ENCODE results near the gene MATN3. TPM values are rescaled to one million over a fixed set of nuclear protein-coding genes. Genes with fewer than 3 reads are reported as not detected.

Gene MATN3
- total RNA-seq, 1 donor from 2014 or later = 0.45 TPM

GRCh38 chr2:20005891-20006470 lies 6.5 kb downstream of the MATN3 start:
- Histone ChIP-seq H3K79me2 (ENCODE audit: low read depth) (no peaks in the 10 kb centered on the region), H3K36me3 (no peaks in the 10 kb centered on the region), H3K4me1 (no peaks in the 10 kb centered on the region), H3K27ac (no peak overlapping the region), H3K27me3 (peaks cover 20% of the 10 kb centered on the region), H4K20me1 (ENCODE audit: low read depth) (no peaks in the 10 kb centered on the region), H2AFZ (replicated peaks) (no peak overlapping the region), H3F3A (ENCODE audit: low read depth) (no peaks in the 10 kb centered on the region), H3K4me3 (no peak overlapping the region), H3K4me2 (no peak overlapping the region), H3K9ac (no peak overlapping the region), H3K9me3 (ENCODE audit: low read depth) (no peaks in the 10 kb centered on the region)
- H3K27ac Mint-ChIP-seq = no peak overlapping the region
- H3K9me3 Mint-ChIP-seq = no peaks in the 10 kb centered on the region
- H3K36me3 Mint-ChIP-seq = no peaks in the 10 kb centered on the region
- TF ChIP-seq EZH2 (IDR thresholded peaks at IDR 0.05) (no peak), CTCF (IDR thresholded peaks at IDR 0.05) (no peak), EZH2phosphoT487 (IDR thresholded peaks at IDR 0.05) (no peak)
- no peak overlapping the region for H3K4me3 Mint-ChIP-seq
- no peak for DNase-seq (ENCODE audit: low spot score)
- peaks cover 2% of the 10 kb centered on the region for H3K27me3 Mint-ChIP-seq (ENCODE audit: insufficient read depth, low read depth)
- no peaks in the 10 kb centered on the region for H3K4me1 Mint-ChIP-seq

- Histone ChIP-seq H3K4me3 (no peak overlapping the region), H3K36me3 (no peaks in the 10 kb centered on the region), H3K27ac (no peak overlapping the region), H2AFZ (replicated peaks) (no peak overlapping the region), H3F3A (ENCODE audit: low read depth) (no peaks in the 10 kb centered on the region), H3K4me2 (no peak overlapping the region), H4K20me1 (ENCODE audit: low read depth) (no peaks in the 10 kb centered on the region), H3K9ac (no peak overlapping the region), H3K4me1 (no peaks in the 10 kb centered on the region), H3K79me2 (ENCODE audit: low read depth) (no peaks in the 10 kb centered on the region), H3K27me3 (peaks cover 12% of the 10 kb centered on the region), H3K9me3 (ENCODE audit: low read depth) (no peaks in the 10 kb centered on the region)
- no peak overlapping the region for H3K4me3 Mint-ChIP-seq
- no peaks in the 10 kb centered on the region for H3K9me3 Mint-ChIP-seq
- TF ChIP-seq CTCF (IDR thresholded peaks at IDR 0.05) (no peak), EZH2phosphoT487 (IDR thresholded peaks at IDR 0.05) (no peak), EZH2 (IDR thresholded peaks at IDR 0.05) (no peak)
- no peaks in the 10 kb centered on the region for H3K4me1 Mint-ChIP-seq
- H3K36me3 Mint-ChIP-seq = no peaks in the 10 kb centered on the region
- no peaks in the 10 kb centered on the region for H3K27me3 Mint-ChIP-seq (ENCODE audit: insufficient read depth, low read depth)
- no peak overlapping the region for H3K27ac Mint-ChIP-seq
- no peak for DNase-seq (ENCODE audit: low spot score)
These were observed 7.3 kb downstream of the MATN3 start for GRCh38 chr2:20005067-20005627.

GRCh38 chr2:20001361-20001863 lies 11.1 kb downstream of the MATN3 start:
- H3K36me3 Mint-ChIP-seq = no peaks in the 10 kb centered on the region

More at GRCh38 chr2:20001361-20001863, 11.1 kb downstream of the MATN3 start:
- no peak overlapping the region for H3K4me3 ChIP-seq
- TF ChIP-seq CTCF (IDR thresholded peaks at IDR 0.05) = no peak
- no peak for TF ChIP-seq EZH2phosphoT487 (IDR thresholded peaks at IDR 0.05)
- TF ChIP-seq EZH2 (IDR thresholded peaks at IDR 0.05) = no peak
- H2AFZ ChIP-seq (replicated peaks) = no peak overlapping the region
- no peak overlapping the region for H3K27ac ChIP-seq
- Mint-ChIP-seq H3K27ac (no peak overlapping the region), H3K27me3 (ENCODE audit: insufficient read depth, low read depth) (peaks cover 2% of the 10 kb centered on the region), H3K4me3 (no peak overlapping the region), H3K9me3 (no peaks in the 10 kb centered on the region), H3K4me1 (no peaks in the 10 kb centered on the region)
- H3K27me3 ChIP-seq = no peaks in the 10 kb centered on the region
- H3K4me1 ChIP-seq = no peaks in the 10 kb centered on the region
- no peak overlapping the region for H3K9ac ChIP-seq
- no peaks in the 10 kb centered on the region for H4K20me1 ChIP-seq (ENCODE audit: low read depth)
- H3K36me3 ChIP-seq = no peaks in the 10 kb centered on the region
- DNase-seq (ENCODE audit: low spot score) = no peak
- no peaks in the 10 kb centered on the region for H3K79me2 ChIP-seq (ENCODE audit: low read depth)
- H3F3A ChIP-seq (ENCODE audit: low read depth) = no peaks in the 10 kb centered on the region
- no peaks in the 10 kb centered on the region for H3K9me3 ChIP-seq (ENCODE audit: low read depth)
- H3K4me2 ChIP-seq = no peak overlapping the region
